ENCODE data around the gene DNAJB14. TPM values are rescaled to one million over a fixed set of nuclear protein-coding genes. Genes with fewer than 3 reads are reported as not detected.
A peak's percentile ranks its signal among the peaks of the same experiment; 100 is the strongest.

DNAJB14 gene
- total RNA-seq = 49.1 and 52.6 TPM in 2 replicates
- 19.0 and 25.1 TPM in 2 replicates for polyA plus RNA-seq

DNA sequence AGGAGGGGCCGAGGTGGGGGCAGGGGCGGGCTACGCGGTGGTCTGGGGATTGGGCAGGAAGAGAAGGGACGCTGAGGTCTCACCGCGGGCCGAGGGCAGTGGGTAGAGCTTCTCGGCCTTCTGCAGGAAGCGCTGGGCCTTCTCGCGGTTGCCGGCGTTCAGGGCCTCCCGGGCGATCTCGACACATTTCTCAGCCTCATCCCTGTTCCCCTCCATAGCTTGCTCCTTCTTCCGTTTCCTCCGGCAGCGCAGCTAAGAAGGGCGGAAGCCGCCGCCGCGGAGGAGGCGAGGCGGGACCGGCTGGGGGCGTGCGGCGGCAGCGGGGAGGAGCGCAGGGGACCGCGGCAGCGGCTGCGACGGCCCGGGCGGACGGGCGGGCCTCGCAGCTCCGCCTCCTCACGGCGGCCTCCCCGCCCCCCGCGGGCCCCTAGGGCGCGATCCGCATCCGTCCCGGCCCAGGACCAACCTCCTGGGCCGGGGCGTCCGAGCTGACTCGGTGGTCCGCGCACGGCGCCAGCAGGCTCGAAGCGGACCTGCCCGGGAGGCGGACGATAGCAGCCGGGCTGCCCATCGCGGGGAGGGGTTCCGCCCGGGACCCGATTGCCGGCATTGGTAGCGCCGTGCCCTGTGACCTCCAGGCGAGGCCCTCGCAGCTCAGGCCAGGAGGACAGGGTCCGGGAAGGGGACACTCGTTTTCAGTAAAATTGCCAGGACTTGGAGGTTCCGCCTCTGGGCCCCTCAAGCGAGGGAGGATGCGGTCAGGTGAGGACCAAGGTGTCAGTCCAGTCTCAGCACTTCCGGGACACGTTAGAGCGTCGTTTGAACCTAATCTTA lies at the start of gene DNAJB14:
Gene DNAJB14, minus strand, starts transcription at position 263 of the 834 bp plus-strand sequence. Its CDS starts 47 bp downstream, at position 216.
- WGBS (ENCODE audit: low lambda C conversion rate, missing lambda C conversion rate) = 2% methylated on average over 53 of the region's 87 CpGs
- Histone ChIP-seq H3K79me2 (peaks cover 68% of the 10 kb centered on the region), H3K4me1 (ENCODE audit: insufficient read depth) (peaks cover 37% of the 10 kb centered on the region)

DNA sequence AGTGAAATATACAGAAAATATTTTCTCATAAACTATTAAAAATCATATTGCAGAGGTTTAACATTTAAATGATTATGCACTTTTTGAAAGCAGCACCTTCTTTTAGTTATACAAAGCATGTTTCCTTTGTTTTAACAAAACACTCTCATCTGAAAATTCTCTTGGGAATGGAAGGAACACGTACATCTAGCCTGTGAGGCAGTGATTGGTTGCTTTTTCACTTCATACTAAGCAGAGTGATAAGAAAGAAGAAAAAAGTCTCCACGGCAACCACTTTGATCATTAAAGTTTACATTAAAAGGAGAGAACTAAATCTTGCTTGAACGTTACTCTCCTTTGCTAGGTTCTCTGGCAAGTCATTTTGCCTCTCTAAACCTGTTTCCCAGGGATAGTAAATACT lies 45.3 kb upstream of the DNAJB14 start:
- no peak overlapping the region for H2AFZ ChIP-seq

More for the DNA sequence above, at the start of gene DNAJB14:
- DNase-seq (ENCODE audit: low spot score) = peak; percentile 91
- Histone ChIP-seq H3K27ac (peak within 1 kb of the TSS; percentile 99), H3K9me3 (ENCODE audit: low read depth) (no peaks in the 10 kb centered on the region), H3K4me2 (peak within 1 kb of the TSS; percentile 93), H3K9me2 (replicated peaks; ENCODE audit: insufficient read depth) (no peaks in the 10 kb centered on the region), H4K20me1 (ENCODE audit: insufficient read depth, poor library complexity, severe bottlenecking) (peaks cover 6% of the 10 kb centered on the region), H3K4me3 (peak within 1 kb of the TSS; percentile 75), H3K27me3 (no peaks in the 10 kb centered on the region), H2AFZ (peak within 1 kb of the TSS; percentile 95), H3K36me3 (replicated peaks; ENCODE audit: insufficient read depth, low read depth) (no peaks in the 10 kb centered on the region)
- TF ChIP-seq EZH2phosphoT487 (IDR thresholded peaks at IDR 0.05; ENCODE audit: low read depth, severe bottlenecking, unreplicated experiment) (no peak), EZH2 (IDR thresholded peaks at IDR 0.05; ENCODE audit: borderline replicate concordance) (no peak)
- TF ChIP-seq, protein P1, sequence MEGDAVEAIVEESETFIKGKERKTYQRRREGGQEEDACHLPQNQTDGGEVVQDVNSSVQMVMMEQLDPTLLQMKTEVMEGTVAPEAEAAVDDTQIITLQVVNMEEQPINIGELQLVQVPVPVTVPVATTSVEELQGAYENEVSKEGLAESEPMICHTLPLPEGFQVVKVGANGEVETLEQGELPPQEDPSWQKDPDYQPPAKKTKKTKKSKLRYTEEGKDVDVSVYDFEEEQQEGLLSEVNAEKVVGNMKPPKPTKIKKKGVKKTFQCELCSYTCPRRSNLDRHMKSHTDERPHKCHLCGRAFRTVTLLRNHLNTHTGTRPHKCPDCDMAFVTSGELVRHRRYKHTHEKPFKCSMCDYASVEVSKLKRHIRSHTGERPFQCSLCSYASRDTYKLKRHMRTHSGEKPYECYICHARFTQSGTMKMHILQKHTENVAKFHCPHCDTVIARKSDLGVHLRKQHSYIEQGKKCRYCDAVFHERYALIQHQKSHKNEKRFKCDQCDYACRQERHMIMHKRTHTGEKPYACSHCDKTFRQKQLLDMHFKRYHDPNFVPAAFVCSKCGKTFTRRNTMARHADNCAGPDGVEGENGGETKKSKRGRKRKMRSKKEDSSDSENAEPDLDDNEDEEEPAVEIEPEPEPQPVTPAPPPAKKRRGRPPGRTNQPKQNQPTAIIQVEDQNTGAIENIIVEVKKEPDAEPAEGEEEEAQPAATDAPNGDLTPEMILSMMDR (IDR thresholded peaks at IDR 0.05; ENCODE audit: poor library complexity) = no peak

DNA sequence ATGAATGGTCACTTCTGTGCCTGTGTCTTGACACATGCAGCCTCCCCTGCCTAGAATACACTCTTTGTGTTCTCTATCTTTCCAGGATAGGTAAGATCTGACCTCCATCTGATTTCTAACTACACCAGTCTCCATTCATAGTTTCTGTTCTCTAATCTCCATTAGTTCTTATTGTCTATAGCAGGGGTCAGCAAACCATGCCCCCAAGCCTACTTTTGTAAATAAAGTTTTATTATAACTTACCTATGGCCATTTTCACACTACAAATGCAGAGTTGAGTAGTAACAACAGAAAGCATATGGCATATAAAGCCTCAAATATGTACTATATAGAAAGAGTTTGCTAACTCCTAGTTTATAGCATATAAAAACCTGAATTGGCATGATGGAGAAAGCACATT lies 41.3 kb upstream of the DNAJB14 start:
- Histone ChIP-seq H2AFZ (no peak overlapping the region), H4K20me1 (ENCODE audit: insufficient read depth, poor library complexity, severe bottlenecking) (no peaks in the 10 kb centered on the region), H3K4me3 (no peak overlapping the region), H3K9me3 (ENCODE audit: low read depth) (no peaks in the 10 kb centered on the region), H3K4me2 (no peak overlapping the region), H3K27ac (no peak overlapping the region), H3K79me2 (no peaks in the 10 kb centered on the region), H3K4me1 (ENCODE audit: insufficient read depth) (no peaks in the 10 kb centered on the region), H3K27me3 (no peaks in the 10 kb centered on the region), H3K9me2 (replicated peaks; ENCODE audit: insufficient read depth) (no peaks in the 10 kb centered on the region), H3K36me3 (replicated peaks; ENCODE audit: insufficient read depth, low read depth) (no peaks in the 10 kb centered on the region)
- TF ChIP-seq EZH2phosphoT487 (IDR thresholded peaks at IDR 0.05; ENCODE audit: low read depth, severe bottlenecking, unreplicated experiment) (no peak), EZH2 (IDR thresholded peaks at IDR 0.05; ENCODE audit: borderline replicate concordance) (no peak)
- TF ChIP-seq, protein P1 (IDR thresholded peaks at IDR 0.05; ENCODE audit: poor library complexity) = no peak
- DNase-seq (ENCODE audit: low spot score) = no peak

More for the DNA sequence above, 45.3 kb upstream of the DNAJB14 start:
- H3K9me2 ChIP-seq (replicated peaks; ENCODE audit: insufficient read depth) = no peaks in the 10 kb centered on the region
- H4K20me1 ChIP-seq (ENCODE audit: insufficient read depth, poor library complexity, severe bottlenecking) = no peaks in the 10 kb centered on the region
- H3K36me3 ChIP-seq (replicated peaks; ENCODE audit: insufficient read depth, low read depth) = no peaks in the 10 kb centered on the region
- H3K27ac ChIP-seq = no peak overlapping the region
- DNase-seq (ENCODE audit: low spot score) = no peak
- 53% methylated on average over 3 of the region's 3 CpGs for WGBS (ENCODE audit: low lambda C conversion rate, missing lambda C conversion rate)
- TF ChIP-seq EZH2phosphoT487 (IDR thresholded peaks at IDR 0.05; ENCODE audit: low read depth, severe bottlenecking, unreplicated experiment) (no peak), EZH2 (IDR thresholded peaks at IDR 0.05; ENCODE audit: borderline replicate concordance) (no peak)
- TF ChIP-seq, protein P1 (IDR thresholded peaks at IDR 0.05; ENCODE audit: poor library complexity) = no peak
- H3K4me3 ChIP-seq = no peak overlapping the region
- no peaks in the 10 kb centered on the region for H3K27me3 ChIP-seq
- H3K4me2 ChIP-seq = no peak overlapping the region
- H3K79me2 ChIP-seq = no peaks in the 10 kb centered on the region
- H3K4me1 ChIP-seq (ENCODE audit: insufficient read depth) = no peaks in the 10 kb centered on the region
- no peaks in the 10 kb centered on the region for H3K9me3 ChIP-seq (ENCODE audit: low read depth)

Measured in hepatocyte (in vitro differentiated cells).